A549 (cell line): Measurements from ENCODE around the gene MXI1.

Source experiments
- BHLHE40 ChIP-seq: IDR thresholded peaks from 2 replicates; pipeline ENCODE4 v1.6.1; 2012; ENCODE audit warnings: low read depth, low read length, inconsistent platforms
- EP300 ChIP-seq, 2 experiments: fragments of >200 bp; sonication (Bioruptor Twin); formaldehyde crosslinking; IDR thresholded peaks; 2 replicates in 1 of 2; 3 replicates in 1 of 2; pipeline ENCODE4 v1.6.1; 2016 to 2017
- RCOR1 ChIP-seq: fragments of 150-350 bp; IDR thresholded peaks from 2 replicates; pipeline ENCODE4 v1.6.1; 2014; ENCODE audit warnings: antibody characterized with exemption, low read length, low read depth
- ZC3H11A ChIP-seq: fragments of 450-650 bp; IDR thresholded peaks from 2 replicates; pipeline ENCODE4 v1.6.1; 2014; ENCODE audit warnings: antibody characterized with exemption, mild to moderate bottlenecking
- TF ChIP-seq, protein P1 (sequence below): fragments of >200 bp; sonication (Bioruptor Twin); formaldehyde crosslinking; IDR thresholded peaks from 3 replicates; pipeline ENCODE4 v1.5.1; 2016

DNA sequence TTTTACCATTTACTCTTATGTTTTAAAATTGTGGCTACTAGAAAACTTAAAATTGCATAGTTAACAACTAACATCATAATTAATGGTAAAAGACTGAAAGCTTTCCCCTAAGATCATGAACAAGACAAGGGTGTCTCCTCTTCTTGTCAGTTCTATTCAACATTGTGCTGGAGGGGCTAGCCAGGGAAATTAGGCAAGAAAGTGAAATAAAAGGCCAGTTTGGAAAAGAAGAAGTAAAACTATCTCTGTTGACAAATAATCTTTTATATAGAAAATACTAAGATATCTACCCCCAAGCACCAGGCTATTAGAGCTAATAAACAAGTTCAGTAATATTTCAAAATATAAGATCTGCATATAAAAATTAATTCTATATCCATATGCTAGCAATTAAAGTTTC, 46.9 kb upstream of the MXI1 start:
- no peak for TF ChIP-seq EP300 (IDR thresholded peaks at IDR 0.05)
- TF ChIP-seq RCOR1, result no peak
- TF ChIP-seq, protein P1, sequence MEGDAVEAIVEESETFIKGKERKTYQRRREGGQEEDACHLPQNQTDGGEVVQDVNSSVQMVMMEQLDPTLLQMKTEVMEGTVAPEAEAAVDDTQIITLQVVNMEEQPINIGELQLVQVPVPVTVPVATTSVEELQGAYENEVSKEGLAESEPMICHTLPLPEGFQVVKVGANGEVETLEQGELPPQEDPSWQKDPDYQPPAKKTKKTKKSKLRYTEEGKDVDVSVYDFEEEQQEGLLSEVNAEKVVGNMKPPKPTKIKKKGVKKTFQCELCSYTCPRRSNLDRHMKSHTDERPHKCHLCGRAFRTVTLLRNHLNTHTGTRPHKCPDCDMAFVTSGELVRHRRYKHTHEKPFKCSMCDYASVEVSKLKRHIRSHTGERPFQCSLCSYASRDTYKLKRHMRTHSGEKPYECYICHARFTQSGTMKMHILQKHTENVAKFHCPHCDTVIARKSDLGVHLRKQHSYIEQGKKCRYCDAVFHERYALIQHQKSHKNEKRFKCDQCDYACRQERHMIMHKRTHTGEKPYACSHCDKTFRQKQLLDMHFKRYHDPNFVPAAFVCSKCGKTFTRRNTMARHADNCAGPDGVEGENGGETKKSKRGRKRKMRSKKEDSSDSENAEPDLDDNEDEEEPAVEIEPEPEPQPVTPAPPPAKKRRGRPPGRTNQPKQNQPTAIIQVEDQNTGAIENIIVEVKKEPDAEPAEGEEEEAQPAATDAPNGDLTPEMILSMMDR, result no peak
- no peak for TF ChIP-seq BHLHE40
- TF ChIP-seq ZC3H11A, result no peak
